ENCODE data around the gene RELN.
"Not testable (repeated sequence)": the region's sequence is repeated elsewhere in the genome, so short reads cannot be mapped to it uniquely, and the experiment has no call there.

RELN gene

DNA sequence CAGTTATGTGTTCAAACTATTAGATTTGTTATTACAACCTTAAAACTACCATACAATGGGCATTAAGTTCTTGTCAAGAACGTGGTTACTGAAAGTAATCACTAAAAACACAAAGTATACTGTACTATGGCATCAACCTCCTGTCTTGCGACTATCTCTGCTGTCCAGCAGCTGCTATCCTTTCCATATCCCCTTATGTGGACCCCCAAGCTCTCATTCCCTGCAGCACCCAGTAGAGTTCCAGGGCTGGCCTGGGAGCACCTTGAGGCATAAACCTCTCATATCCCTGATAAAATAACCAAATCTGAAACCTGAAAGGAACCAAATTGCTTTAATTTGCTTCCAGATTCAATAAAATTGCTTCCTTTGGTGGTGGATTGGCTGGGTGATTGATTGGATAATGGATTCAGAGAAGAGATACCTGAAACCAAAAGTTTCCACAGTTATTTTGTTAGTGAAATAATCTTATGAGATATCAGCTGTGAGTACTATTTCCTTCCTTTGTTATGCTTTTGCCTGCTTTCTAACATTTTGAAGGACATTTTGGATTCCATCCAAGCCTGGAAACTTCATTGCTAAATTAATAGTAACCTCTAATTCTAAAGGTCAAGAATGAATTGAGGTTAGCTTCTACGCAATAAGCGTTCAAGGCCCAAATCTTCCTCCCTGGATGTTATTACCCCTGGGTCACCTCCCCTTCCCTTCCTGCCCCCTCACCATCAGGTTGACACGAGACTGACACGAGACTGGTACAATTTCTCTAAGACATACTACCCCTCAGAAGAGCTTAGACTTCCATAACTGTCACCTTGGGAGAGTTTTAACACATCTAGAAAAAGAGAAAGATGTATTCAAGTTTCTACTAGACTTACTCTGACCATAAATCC, 48.8 kb downstream of the RELN start:
- DNase-seq: no peak

- DNase-seq: no peak
Observed at GRCh38 chr7:103937680-103938079, 51.8 kb downstream of the RELN start.

GRCh38 chr7:103936558-103936957, 52.9 kb downstream of the RELN start:
- DNase-seq: no peak

- no peak for DNase-seq
Observed at GRCh38 chr7:103934508-103934907, 55.0 kb downstream of the RELN start.

GRCh38 chr7:103932389-103932788, 57.1 kb downstream of the RELN start:
- DNase-seq: no peak

DNA sequence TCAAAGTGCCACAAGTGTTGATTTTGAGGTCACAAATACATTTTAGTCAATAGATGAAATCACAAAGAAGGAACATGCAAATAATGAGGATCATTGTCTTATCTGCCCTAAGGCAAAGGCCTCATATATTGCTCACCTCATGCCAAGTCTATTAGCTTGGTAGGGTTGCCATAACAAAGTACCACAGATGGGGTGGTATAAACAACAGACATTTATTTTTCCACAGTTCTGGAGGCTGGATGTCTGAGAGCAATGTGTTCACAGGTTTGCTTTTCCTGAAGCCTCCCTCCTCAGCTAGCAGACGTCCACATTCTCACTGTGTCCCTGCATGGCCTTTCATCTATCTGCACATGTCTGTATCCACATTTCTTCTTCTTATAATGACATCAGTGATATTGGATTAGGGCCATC, 59.6 kb downstream of the RELN start:
- no peak for DNase-seq

- no peak for DNase-seq
Observed at GRCh38 chr7:103928581-103928980, 60.9 kb downstream of the RELN start.

DNA sequence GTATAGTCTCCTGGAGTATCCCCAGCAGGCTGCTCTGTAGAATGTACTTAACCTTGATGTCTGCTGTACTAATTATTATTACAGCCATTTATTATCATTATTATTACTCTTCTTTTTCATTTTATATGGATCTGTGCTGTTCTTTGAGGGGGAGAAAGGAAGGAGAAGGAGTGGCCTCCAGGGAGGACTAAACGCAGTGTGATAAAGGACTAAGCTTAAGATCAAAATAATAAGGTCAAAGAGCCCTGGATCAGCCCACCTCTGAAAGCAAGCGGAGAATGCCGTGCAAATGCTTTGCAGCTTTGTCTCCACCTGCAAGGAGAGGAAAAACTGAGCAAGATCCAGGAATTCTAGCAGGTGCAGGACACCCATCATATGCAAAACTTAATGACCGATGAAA, 65.3 kb downstream of the RELN start:
- no peak for DNase-seq

GRCh38 chr7:103922407-103922806, 67.1 kb downstream of the RELN start:
- no peak for DNase-seq

GRCh38 chr7:103921692-103922091, 67.8 kb downstream of the RELN start:
- no peak for DNase-seq

GRCh38 chr7:103919272-103919868, 70.1 kb downstream of the RELN start:
- no peak for DNase-seq

GRCh38 chr7:103918631-103919271, 70.7 kb downstream of the RELN start:
- no peak for DNase-seq

- DNase-seq: no peak
Observed at GRCh38 chr7:103915680-103916357, 73.6 kb downstream of the RELN start.

- DNase-seq: no peak
Observed at GRCh38 chr7:103914147-103914899, 75.1 kb downstream of the RELN start.

GRCh38 chr7:103912891-103913605, 76.4 kb downstream of the RELN start:
- DNase-seq: no peak

DNA sequence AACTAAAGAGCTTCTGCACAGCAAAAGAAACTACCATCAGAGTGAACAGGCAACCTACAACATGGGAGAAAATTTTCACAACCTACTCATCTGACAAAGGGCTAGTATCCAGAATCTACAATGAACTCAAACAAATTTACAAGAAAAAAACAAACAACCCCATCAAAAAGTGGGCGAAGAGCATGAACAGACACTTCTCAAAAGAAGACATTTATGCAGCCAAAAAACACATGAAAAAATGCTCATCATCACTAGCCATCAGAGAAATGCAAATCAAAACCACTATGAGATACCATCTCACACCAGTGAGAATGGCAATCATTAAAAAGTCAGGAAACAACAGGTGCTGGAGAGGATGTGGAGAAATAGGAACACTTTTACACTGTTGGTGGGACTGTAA, 78.4 kb downstream of the RELN start:
- not testable (repeated sequence) for DNase-seq

DNA sequence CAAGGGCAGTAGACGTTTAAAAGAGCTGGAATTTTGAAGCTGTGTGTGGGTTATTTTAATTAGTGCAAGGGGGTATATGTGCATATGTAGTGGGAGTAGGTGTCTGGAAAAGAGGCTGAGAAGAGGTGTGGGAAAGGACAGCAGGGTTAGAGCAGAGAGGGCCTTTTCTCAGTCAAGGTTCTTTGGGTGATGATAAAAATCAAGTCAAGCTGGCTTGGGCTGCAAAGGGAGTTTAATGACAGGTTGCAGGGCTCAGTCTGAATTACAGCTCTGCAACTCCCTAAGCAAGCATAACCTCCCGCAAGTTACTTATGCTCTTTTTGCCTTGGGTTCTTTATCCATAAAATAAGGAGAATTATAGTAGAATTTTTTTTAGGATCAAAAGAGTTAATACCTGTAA, 83.5 kb downstream of the RELN start:
- no peak for DNase-seq

- no peak for DNase-seq
Observed at GRCh38 chr7:103902917-103903316, 86.5 kb downstream of the RELN start.

DNA sequence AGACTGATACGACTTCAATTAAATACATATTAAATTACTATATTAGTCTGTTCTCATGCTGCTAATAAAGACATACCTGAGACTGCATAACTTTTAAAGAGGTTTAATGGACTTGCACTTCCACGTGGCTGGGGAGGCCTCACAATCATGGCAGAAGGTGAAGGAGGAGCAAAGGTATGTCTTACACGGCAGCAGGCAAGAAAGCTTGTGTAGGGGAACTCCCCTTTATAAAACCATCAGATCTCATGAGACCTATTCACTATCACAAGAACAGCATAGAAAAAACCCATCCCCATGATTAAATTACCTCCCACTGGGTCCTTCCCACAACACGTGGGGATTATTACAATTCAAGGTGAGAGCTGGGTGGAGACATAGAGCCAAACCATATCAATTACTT, 92.6 kb downstream of the RELN start:
- DNase-seq: not testable (repeated sequence)

GRCh38 chr7:103894656-103895596, 94.5 kb downstream of the RELN start:
- no peak for DNase-seq
